Left renal pelvis (tissue), 4 donors: ENCODE measurements around the gene BID. TPM values are rescaled to one million over a fixed set of nuclear protein-coding genes. Genes with fewer than 3 reads are reported as not detected.

Source experiments
- DNase-seq, 4 donors: peaks; one replicate each; pipeline ENCODE4 v3.0.0-alpha.2; 2013; ENCODE audit warnings: low read depth in 4 of 4, low spot score in 3 of 4
- polyA plus RNA-seq, 4 donors: library from polyadenylated mRNA; unstranded; fragments of 120-200 nt; gene quantifications; one replicate each; pipeline ENCODE4 v1.2.1, GENCODE V29; 2013; ENCODE audit not compliant: insufficient read length in 4 of 4

BID gene
- polyA plus RNA-seq, 4 donors: 10.9 to 25.4 (median 17.2) TPM

GRCh38 chr22:17743661-17744411 is 30.4 kb downstream of the BID start:
- DNase-seq: no peak

GRCh38 chr22:17742527-17742902 is 31.8 kb downstream of the BID start:
- peak; percentile 31 to 60 (median 50) for DNase-seq

- DNase-seq: no peak
Observed at GRCh38 chr22:17741866-17742526, 32.3 kb downstream of the BID start.

GRCh38 chr22:17739196-17739975 is 34.9 kb downstream of the BID start:
- no peak for DNase-seq

- DNase-seq: no peak
Observed at GRCh38 chr22:17738386-17739128, 35.7 kb downstream of the BID start.

GRCh38 chr22:17734187-17734586 is 40.1 kb downstream of the BID start:
- no peak for DNase-seq

- no peak for DNase-seq
Observed at GRCh38 chr22:17733466-17733865, 40.8 kb downstream of the BID start.

GRCh38 chr22:17732251-17732854 is 41.9 kb downstream of the BID start:
- DNase-seq: no peak

DNA sequence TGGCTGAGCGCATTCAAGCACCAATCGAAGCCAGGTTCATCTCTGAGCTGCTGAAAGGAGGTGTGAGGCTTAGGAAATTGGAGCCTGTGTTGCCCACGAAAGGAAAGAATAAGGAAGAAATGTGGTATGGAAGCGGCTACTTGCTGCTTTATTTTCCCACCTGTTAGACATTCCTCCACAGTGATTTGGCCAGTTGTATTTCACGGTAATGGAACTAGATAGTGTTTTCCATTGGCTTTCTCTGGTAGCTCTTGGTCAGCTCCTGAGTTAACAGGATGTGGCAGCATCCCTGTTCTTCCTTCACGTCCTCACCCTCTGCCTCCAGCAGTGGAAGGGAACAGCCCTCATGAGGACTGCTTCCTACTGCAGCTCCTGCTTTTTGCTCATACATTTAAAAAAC is 44.7 kb downstream of the BID start:
- DNase-seq: no peak

DNA sequence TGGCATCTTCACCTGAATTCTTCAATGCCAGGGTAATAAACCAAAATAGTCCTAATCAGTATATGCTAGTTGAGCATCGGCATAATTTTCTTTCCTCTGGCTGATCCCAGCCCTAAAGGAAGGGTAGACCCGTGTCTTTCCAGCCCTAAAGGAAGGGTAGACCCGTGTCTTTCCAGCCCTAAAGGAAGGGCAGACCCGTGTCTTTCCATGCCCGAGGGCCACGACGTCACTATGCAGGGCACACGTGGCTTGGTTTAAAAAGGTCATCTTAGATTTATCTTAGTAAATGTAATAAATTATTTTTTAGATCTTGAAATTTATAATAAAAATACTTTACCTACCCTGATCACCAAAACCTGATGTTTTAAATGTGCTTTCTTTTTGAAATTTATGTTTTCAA is 45.5 kb downstream of the BID start:
- DNase-seq: no peak

- DNase-seq: no peak
Observed at GRCh38 chr22:17726928-17727897, 47.1 kb downstream of the BID start.

DNA sequence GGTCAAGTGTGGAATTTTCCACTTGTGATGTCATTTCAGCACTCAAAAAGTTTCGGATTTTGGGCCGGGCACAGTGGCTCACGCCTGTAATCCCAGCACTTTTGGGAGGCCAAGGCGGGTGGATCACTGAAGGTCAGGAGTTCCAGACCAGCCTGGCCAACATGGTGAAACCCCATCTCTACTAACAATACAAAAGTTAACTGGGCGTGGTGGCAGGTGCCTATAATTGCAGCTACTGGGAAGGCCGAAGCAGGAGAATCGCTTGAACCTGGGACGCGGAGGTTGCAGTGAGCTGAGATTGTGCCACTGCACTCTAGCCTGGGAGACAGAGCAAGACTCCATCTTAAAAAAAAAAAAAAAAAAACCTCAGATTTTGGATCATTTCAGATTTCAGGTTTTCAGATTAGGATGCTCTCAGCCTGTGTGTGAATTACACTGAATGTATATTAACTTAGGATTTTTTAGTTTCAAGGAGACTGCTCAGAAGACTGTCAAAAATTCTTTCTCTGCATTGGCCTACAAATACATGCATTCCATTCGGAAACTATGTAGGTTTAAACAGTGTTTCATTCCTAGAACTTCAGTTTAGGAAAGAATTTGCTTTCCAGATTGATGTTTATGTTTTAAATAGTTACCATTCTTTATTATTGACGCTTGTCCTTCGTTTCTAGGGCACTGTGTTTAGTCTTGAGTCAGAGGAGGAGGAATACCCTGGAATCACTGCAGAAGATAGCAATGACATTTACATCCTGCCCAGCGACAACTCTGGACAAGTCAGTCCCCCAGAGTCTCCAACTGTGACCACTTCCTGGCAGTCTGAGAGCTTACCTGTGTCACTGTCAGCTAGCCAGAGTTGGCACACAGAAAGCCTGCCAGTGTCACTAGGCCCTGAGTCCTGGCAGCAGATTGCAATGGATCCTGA is 48.0 kb downstream of the BID start:
- no peak for DNase-seq

DNA sequence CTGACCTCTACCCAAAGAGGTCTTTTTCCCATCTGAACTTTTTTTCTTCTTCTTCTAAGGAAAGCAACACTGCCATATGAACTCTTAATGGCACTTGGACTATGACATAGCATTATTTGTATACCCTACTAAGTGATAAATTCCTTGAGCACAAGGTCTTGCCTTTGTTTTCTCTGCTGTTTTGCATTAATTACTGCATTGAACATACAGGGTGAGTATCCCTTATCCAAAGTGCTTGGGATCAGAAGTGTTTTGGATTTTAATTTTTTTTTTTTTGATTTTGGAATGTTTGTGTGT is 48.8 kb downstream of the BID start:
- no peak for DNase-seq

DNA sequence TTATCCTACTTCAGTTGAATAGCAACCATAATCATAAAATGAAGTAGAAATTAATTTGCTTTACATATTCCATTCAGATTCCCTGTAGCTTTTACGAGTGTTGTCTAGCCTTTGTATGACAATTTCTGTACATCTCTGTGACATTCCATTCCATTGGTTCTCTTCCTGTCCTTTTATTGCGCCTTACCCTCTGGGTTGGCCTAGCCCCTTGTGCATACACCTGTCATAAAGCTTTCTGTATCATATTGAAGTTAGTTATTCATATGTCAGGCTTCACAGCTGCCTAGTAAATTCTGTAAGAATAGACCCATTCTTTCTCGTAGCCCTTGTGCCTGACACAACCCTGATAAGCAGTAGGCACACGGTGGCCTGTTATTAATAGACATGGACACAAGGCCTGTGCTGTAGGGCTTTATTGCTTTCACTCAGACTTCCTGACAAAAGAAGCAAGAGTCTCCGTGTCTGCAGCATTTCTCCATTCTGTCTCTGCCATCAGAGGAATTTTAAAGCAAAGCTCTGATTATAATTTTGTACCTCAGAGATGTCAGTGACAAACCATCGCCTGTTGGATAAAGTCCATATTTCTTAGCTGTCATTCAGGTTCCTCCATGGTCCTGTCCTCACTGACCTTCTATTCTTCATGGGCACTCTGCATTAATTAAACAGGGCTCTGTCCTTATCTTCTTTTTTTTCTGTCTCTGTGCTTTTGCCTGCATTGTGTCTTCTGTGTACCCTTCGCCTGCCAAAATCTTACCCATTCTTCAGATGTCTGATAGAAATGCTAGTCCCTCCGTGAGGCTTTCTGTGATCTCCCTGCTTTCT is 49.4 kb downstream of the BID start:
- DNase-seq: no peak

DNA sequence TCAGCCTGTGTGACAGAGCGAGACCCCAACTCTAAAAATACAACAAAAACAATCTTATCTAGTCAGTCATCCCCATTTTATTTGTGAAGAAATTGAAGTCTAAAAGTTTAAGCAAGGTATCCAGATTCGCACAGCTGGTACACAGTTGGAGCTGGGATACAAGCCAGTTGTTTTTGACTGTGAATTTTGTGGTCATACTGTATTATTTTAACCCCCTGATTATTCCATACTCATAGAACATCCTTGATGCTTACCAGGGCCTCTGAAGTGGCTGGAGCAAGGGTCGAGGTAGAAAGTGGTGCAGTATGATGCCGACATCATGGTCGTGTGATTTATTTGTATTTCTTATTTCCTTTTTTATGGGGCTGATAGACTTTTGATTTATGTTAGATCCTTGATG is 50.0 kb downstream of the BID start:
- no peak for DNase-seq

GRCh38 chr22:17719911-17720310 is 54.4 kb downstream of the BID start:
- DNase-seq: no peak

GRCh38 chr22:17717708-17718107 is 56.6 kb downstream of the BID start:
- no peak for DNase-seq

DNA sequence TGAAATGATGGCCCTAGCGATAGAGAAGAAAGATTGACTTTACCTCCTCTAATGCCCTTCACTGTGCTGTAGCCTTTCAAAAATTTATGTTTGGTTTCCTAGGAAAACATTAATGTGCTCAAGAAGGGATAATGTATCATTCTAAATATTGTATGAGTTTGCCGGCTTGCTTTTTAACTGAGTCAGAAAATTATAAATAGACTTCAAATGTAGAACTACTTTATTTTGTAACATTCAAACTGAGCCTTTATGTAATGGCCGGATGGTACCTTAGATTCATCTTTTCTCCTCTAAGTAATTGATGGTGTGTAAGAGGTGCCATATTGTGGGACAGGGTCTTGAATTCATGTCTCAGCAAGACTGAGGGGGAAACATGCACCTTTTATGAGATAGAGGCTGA is 57.7 kb downstream of the BID start:
- DNase-seq: no peak
